Tibial nerve (tissue), 4 donors: ENCODE measurements around the gene FPGS. TPM values are rescaled to one million over a fixed set of nuclear protein-coding genes. Genes with fewer than 3 reads are reported as not detected.
A peak's percentile ranks its signal among the peaks of the same experiment; 100 is the strongest.

Experiments used
- DNase-seq, 2 donors: peaks; one replicate each; pipeline ENCODE4 v3.0.0-alpha.2; 2019; ENCODE audit warnings: low spot score in 2 of 2
- H3K27ac ChIP-seq, 4 donors: fragments of 200-600 bp; sonication (generic) in 3 of 4; one replicate each; pipeline ENCODE4 v1.5.1; 2017 to 2019; ENCODE audit warnings: mild to moderate bottlenecking in 1 of 4
- H3K27me3 ChIP-seq, 2 donors: fragments of 200-600 bp; sonication (generic) in 1 of 2; one replicate each; pipeline versions ENCODE4 v1.5.1 to v1.6.0; 2017 to 2019
- H3K36me3 ChIP-seq, 3 donors: fragments of 200-600 bp; sonication (generic); one replicate each; pipeline ENCODE4 v1.5.1; 2018 to 2019
- H3K4me1 ChIP-seq, 4 donors: fragments of 200-600 bp; sonication (generic) in 3 of 4; one replicate each; pipeline ENCODE4 v1.5.1; 2017 to 2019
- H3K4me3 ChIP-seq, 4 donors: fragments of 200-600 bp; sonication (generic) in 3 of 4; one replicate each; pipeline ENCODE4 v1.5.1; 2017 to 2019; ENCODE audit warnings: mild to moderate bottlenecking in 1 of 4, moderate library complexity in 1 of 4
- H3K9me3 ChIP-seq, 4 donors: fragments of 200-600 bp; sonication (generic) in 3 of 4; one replicate each; pipeline ENCODE4 v1.5.1; 2017 to 2019
- CTCF ChIP-seq, 5 experiments: fragments of 200-600 bp in 3 of 5; fragments of 450-650 bp in 2 of 5; sonication (generic) in 3 of 5; IDR thresholded peaks; one replicate each; pipeline ENCODE4 v1.5.1; 2016 to 2019; ENCODE audit warnings: antibody characterized with exemption in 5 of 5, mild to moderate bottlenecking in 3 of 5, moderate library complexity in 2 of 5
- EP300 ChIP-seq, 2 donors: sonication (generic); formaldehyde crosslinking; IDR thresholded peaks; one replicate each; pipeline ENCODE4 v1.6.1; 2017; ENCODE audit warnings: antibody characterized with exemption in 2 of 2, mild to moderate bottlenecking in 1 of 2
- POLR2A ChIP-seq, 2 donors: fragments of 450-650 bp; IDR thresholded peaks; one replicate each; pipeline ENCODE4 v1.6.1; 2017; ENCODE audit warnings: antibody characterized with exemption in 2 of 2, mild to moderate bottlenecking in 2 of 2, moderate library complexity in 2 of 2
- WGBS, 2 donors: methylation state at CpG; one replicate each; pipeline ENCODE4 v1.1.5; 2018; 5-methylcytosine and 5-hydroxymethylcytosine counted together
- total RNA-seq, 4 donors: library from RNA; depleted of rRNA; stranded (reverse); fragments of >200 nt; gene quantifications; one replicate each; pipeline ENCODE4 v1.1.0, GENCODE V29; 2016

Gene FPGS
- total RNA-seq, 4 donors from 2014 or later = 136 to 309 (median 143) TPM

GRCh38 chr9:127825319-127826051, 22.8 kb downstream of the FPGS start:
- 67 to 69% methylated on average over 20 to 35 of the region's 42 CpGs for WGBS, 2 donors
- DNase-seq = no peak
- peaks cover 0 to 47% (median 0%) of the 10 kb centered on the region in 3 donors for H3K36me3 ChIP-seq
- no peak overlapping the region for H3K4me3 ChIP-seq
- TF ChIP-seq CTCF (IDR thresholded peaks at IDR 0.05) = peak in 3 of 5 experiments; percentile 21 to 33 (median 23)
- no peak for TF ChIP-seq EP300 (IDR thresholded peaks at IDR 0.05)
- peak overlapping the region in 3 of 4 donors; percentile 54 to 94 (median 89) for H3K27ac ChIP-seq
- no peaks in the 10 kb centered on the region for H3K27me3 ChIP-seq
- H3K4me1 ChIP-seq = peaks cover 0 to 57% (median 29%) of the 10 kb centered on the region in 4 donors
- H3K9me3 ChIP-seq = no peaks in the 10 kb centered on the region

GRCh38 chr9:127826253-127826913, 23.7 kb downstream of the FPGS start:
- H3K27ac ChIP-seq = peak overlapping the region in 3 of 4 donors; percentile 54 to 94 (median 89)
- DNase-seq = no peak
- no peaks in the 10 kb centered on the region for H3K9me3 ChIP-seq
- H3K27me3 ChIP-seq = no peaks in the 10 kb centered on the region
- H3K36me3 ChIP-seq = peaks cover 0 to 38% (median 0%) of the 10 kb centered on the region in 3 donors
- H3K4me3 ChIP-seq = no peak overlapping the region
- peaks cover 0 to 65% (median 29%) of the 10 kb centered on the region in 4 donors for H3K4me1 ChIP-seq
- no peak for TF ChIP-seq EP300 (IDR thresholded peaks at IDR 0.05)
- TF ChIP-seq POLR2A (IDR thresholded peaks at IDR 0.05) = no peak
- no peak for TF ChIP-seq CTCF (IDR thresholded peaks at IDR 0.05)
- WGBS, 2 donors = 40 to 45% methylated on average over 5 to 7 of the region's 7 CpGs

DNA sequence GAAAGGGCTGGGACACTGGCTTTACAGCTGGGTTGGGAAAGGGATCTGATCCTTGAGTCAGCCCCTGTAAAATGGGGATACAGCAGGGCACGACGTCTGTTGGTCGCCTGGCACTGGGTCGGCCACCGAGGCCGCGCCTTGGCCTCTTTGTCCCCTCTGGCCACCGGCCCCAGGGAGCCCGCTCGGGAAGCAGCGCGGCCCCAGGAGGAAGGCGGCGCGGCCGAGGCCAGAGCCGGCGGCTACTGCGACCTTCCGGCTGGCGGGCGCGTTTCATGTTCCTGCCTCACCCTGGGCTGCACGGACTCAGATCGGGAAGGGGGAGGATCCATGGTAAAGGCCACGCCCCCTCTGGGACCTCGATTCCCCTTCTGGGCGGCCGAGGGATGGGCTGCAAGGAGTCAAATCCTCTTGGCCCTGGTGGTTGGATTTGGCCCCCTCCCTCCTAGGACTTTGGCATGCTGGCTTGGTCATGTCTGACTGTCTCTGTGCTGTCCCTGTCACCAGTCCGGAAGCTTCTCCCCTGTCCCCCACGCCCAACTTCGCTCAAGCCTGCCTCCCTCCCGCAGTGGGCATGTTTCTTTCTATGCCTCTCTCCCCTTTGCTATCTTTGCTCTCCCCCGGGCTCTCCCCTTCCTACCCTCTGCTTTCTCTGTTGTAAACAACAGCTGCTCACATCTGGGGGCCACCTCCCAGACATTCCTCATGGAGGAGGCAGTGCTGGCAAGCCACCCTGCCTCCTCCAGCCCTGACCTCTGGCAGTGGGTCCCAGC, 25.8 kb downstream of the FPGS start:
- Histone ChIP-seq H3K27ac (peak overlapping the region; percentile 65 to 94 (median 82)), H3K4me3 (peak overlapping the region in 3 of 4 donors; percentile 7 to 42 (median 21)), H3K9me3 (no peaks in the 10 kb centered on the region), H3K27me3 (no peaks in the 10 kb centered on the region), H3K4me1 (peaks cover 0 to 85% (median 44%) of the 10 kb centered on the region in 4 donors), H3K36me3 (peaks cover 0 to 25% (median 0%) of the 10 kb centered on the region in 3 donors)
- peak; percentile 91 to 93 for DNase-seq
- WGBS, 2 donors = 1 to 10% methylated on average over 10 to 28 of the region's 34 CpGs
- TF ChIP-seq CTCF (IDR thresholded peaks at IDR 0.05) (peak in 3 of 5 experiments; percentile 7 to 37 (median 14)), EP300 (IDR thresholded peaks at IDR 0.05) (peak in 1 of 2 donors; percentile 82), POLR2A (IDR thresholded peaks at IDR 0.05) (peak; percentile 64 to 79)

DNA sequence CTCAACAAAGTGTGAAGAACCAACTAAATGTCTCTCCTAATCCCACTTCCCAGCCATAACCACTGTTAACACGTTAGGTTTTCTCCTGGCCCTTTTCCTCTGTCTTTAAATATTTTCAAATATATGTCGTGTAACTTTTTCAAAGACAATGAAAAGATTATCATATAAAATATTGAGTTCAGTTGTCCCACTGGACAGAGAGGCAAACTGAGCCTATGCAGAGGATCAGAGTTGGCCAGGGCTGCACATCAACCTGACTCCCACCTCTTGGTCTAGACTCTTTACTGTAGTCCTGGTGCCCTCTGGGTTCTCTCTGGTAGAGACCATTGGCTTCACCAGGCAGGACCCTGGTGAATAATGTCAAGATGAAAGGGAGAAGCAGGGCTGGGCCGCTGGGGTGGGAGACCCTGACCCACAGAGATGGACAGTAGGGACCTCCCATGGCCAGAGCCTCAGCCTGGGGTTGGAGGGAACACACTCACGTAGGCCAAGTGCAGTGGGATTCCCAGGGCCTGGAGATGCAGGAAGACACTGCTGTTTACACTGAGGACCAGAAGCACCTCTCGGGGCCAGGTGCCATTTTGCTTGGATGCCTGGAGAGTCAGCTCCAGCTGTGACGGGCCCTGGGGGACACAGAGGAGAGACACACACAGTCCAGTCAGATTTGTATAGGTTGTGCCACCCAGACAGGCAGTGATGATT, 26.7 kb downstream of the FPGS start:
- H3K4me3 ChIP-seq = no peak overlapping the region
- WGBS, 2 donors = 68% methylated on average over 6 of the region's 6 CpGs
- peaks cover 0 to 17% (median 0%) of the 10 kb centered on the region in 3 donors for H3K36me3 ChIP-seq
- peaks cover 0 to 94% (median 50%) of the 10 kb centered on the region in 4 donors for H3K4me1 ChIP-seq
- TF ChIP-seq POLR2A (IDR thresholded peaks at IDR 0.05) (no peak), EP300 (IDR thresholded peaks at IDR 0.05) (no peak), CTCF (IDR thresholded peaks at IDR 0.05) (no peak)
- no peaks in the 10 kb centered on the region for H3K9me3 ChIP-seq
- no peak for DNase-seq
- H3K27ac ChIP-seq = peak overlapping the region; percentile 65 to 94 (median 82)
- H3K27me3 ChIP-seq = no peaks in the 10 kb centered on the region
